Measurements from ENCODE around the gene CHD6. TPM values are rescaled to one million over a fixed set of nuclear protein-coding genes. Genes with fewer than 3 reads are reported as not detected.

Gene CHD6
- total RNA-seq, 1 experiment from 2014 or later, result 25.3 TPM

- H3K4me1 ChIP-seq (ENCODE audit: low read length), result no peaks in the 10 kb centered on the region
- H3K4me3 ChIP-seq (ENCODE audit: low read length), result no peak overlapping the region
- H3K9me2 ChIP-seq (replicated peaks; ENCODE audit: insufficient read depth, low read length), result no peaks in the 10 kb centered on the region
- peaks cover 6% of the 10 kb centered on the region; the same call in 1 of the 2 replicates for H3K36me3 ChIP-seq (ENCODE audit: insufficient read depth, low read length)
- no peaks in the 10 kb centered on the region for H4K20me1 ChIP-seq (ENCODE audit: insufficient read depth, low read depth, low read length)
- H3K27ac ChIP-seq (ENCODE audit: low read length), result no peak overlapping the region
- no peak overlapping the region for H3K9ac ChIP-seq (ENCODE audit: low read length)
- H3K4me2 ChIP-seq (ENCODE audit: low read depth, low read length, poor library complexity, severe bottlenecking), result no peak overlapping the region
- no peaks in the 10 kb centered on the region for H3K27me3 ChIP-seq (ENCODE audit: low read length)
- peaks cover 14% of the 10 kb centered on the region for H3K9me3 ChIP-seq (ENCODE audit: low read length)
- DNase-seq, result no peak
- H3K79me2 ChIP-seq (ENCODE audit: low read length), result peaks cover 73% of the 10 kb centered on the region
- H2AFZ ChIP-seq (ENCODE audit: low read length), result no peak overlapping the region
These were observed 30.2 kb downstream of the CHD6 start for GRCh38 chr20:41587956-41588355.

- H3K4me3 ChIP-seq (ENCODE audit: low read length), result no peak overlapping the region
These were observed 30.7 kb downstream of the CHD6 start for GRCh38 chr20:41587523-41587922.

GRCh38 chr20:41586772-41587171 is 31.4 kb downstream of the CHD6 start:
- no peak overlapping the region for H3K4me3 ChIP-seq (ENCODE audit: low read length)
- H3K79me2 ChIP-seq (ENCODE audit: low read length), result peaks cover 73% of the 10 kb centered on the region
- H2AFZ ChIP-seq (ENCODE audit: low read length), result no peak overlapping the region
- no peaks in the 10 kb centered on the region for H3K9me2 ChIP-seq (replicated peaks; ENCODE audit: insufficient read depth, low read length)
- H3K4me2 ChIP-seq (ENCODE audit: low read depth, low read length, poor library complexity, severe bottlenecking), result no peak overlapping the region
- no peaks in the 10 kb centered on the region for H4K20me1 ChIP-seq (ENCODE audit: insufficient read depth, low read depth, low read length)
- H3K36me3 ChIP-seq (ENCODE audit: insufficient read depth, low read length), result peaks cover 6% of the 10 kb centered on the region; the same call in 1 of the 2 replicates
- no peak overlapping the region for H3K9ac ChIP-seq (ENCODE audit: low read length)
- DNase-seq, result no peak
- no peak overlapping the region for H3K27ac ChIP-seq (ENCODE audit: low read length)
- no peaks in the 10 kb centered on the region for H3K27me3 ChIP-seq (ENCODE audit: low read length)
- no peaks in the 10 kb centered on the region for H3K4me1 ChIP-seq (ENCODE audit: low read length)
- peaks cover 9% of the 10 kb centered on the region for H3K9me3 ChIP-seq (ENCODE audit: low read length)

More at GRCh38 chr20:41587523-41587922, 30.7 kb downstream of the CHD6 start:
- Histone ChIP-seq H3K9me3 (ENCODE audit: low read length) (peaks cover 12% of the 10 kb centered on the region), H3K9me2 (replicated peaks; ENCODE audit: insufficient read depth, low read length) (no peaks in the 10 kb centered on the region), H3K36me3 (ENCODE audit: insufficient read depth, low read length) (peaks cover 6% of the 10 kb centered on the region; the same call in 1 of the 2 replicates), H3K9ac (ENCODE audit: low read length) (no peak overlapping the region), H3K79me2 (ENCODE audit: low read length) (peaks cover 73% of the 10 kb centered on the region), H4K20me1 (ENCODE audit: insufficient read depth, low read depth, low read length) (no peaks in the 10 kb centered on the region), H3K4me2 (ENCODE audit: low read depth, low read length, poor library complexity, severe bottlenecking) (no peak overlapping the region), H3K4me1 (ENCODE audit: low read length) (no peaks in the 10 kb centered on the region), H3K27me3 (ENCODE audit: low read length) (no peaks in the 10 kb centered on the region), H2AFZ (ENCODE audit: low read length) (no peak overlapping the region), H3K27ac (ENCODE audit: low read length) (no peak overlapping the region)
- DNase-seq, result no peak

DNA sequence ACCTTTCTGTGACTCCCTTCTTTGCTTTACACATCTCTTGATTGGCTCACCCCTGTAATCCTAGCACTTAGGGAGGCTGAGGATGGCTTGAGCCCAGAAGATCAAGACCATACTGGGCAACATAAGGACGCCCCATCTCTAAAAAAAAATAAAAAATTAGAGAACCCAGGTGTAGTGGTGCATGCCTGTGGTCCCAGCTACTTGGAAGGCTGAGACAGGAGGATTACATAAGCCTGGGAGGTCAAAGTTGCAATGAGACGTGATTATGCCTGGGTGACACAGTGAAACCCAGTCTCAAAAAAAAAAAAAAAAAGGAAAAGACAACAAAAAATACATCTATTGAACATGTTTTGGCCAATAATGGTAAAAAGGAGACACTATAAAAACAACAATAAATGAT is 37.8 kb downstream of the CHD6 start:
- Histone ChIP-seq H3K4me3 (ENCODE audit: low read length) (no peak overlapping the region), H2AFZ (ENCODE audit: low read length) (no peak overlapping the region), H3K27me3 (ENCODE audit: low read length) (no peaks in the 10 kb centered on the region), H3K4me2 (ENCODE audit: low read depth, low read length, poor library complexity, severe bottlenecking) (no peak overlapping the region), H4K20me1 (ENCODE audit: insufficient read depth, low read depth, low read length) (no peaks in the 10 kb centered on the region; the same call in 1 of the 2 replicates), H3K9me2 (replicated peaks; ENCODE audit: insufficient read depth, low read length) (no peaks in the 10 kb centered on the region), H3K9ac (ENCODE audit: low read length) (no peak overlapping the region), H3K4me1 (ENCODE audit: low read length) (no peaks in the 10 kb centered on the region), H3K27ac (ENCODE audit: low read length) (no peak overlapping the region), H3K36me3 (ENCODE audit: insufficient read depth, low read length) (no peaks in the 10 kb centered on the region), H3K79me2 (ENCODE audit: low read length) (peaks cover 89% of the 10 kb centered on the region), H3K9me3 (ENCODE audit: low read length) (peaks cover 11% of the 10 kb centered on the region; the same call in 1 of the 2 replicates)
- DNase-seq, result no peak

- H3K9me2 ChIP-seq (replicated peaks; ENCODE audit: insufficient read depth, low read length), result no peaks in the 10 kb centered on the region
- H2AFZ ChIP-seq (ENCODE audit: low read length), result no peak overlapping the region
- no peak for DNase-seq
- H3K4me3 ChIP-seq (ENCODE audit: low read length), result no peak overlapping the region
- H3K4me2 ChIP-seq (ENCODE audit: low read depth, low read length, poor library complexity, severe bottlenecking), result no peak overlapping the region
- H3K27ac ChIP-seq (ENCODE audit: low read length), result no peak overlapping the region
- peaks cover 9% of the 10 kb centered on the region for H3K4me1 ChIP-seq (ENCODE audit: low read length)
- no peak overlapping the region for H3K9ac ChIP-seq (ENCODE audit: low read length)
- H3K79me2 ChIP-seq (ENCODE audit: low read length), result peaks cover 86% of the 10 kb centered on the region
- H3K9me3 ChIP-seq (ENCODE audit: low read length), result peaks cover 5% of the 10 kb centered on the region; the same call in 1 of the 2 replicates
- H3K36me3 ChIP-seq (ENCODE audit: insufficient read depth, low read length), result no peaks in the 10 kb centered on the region
- no peaks in the 10 kb centered on the region for H3K27me3 ChIP-seq (ENCODE audit: low read length)
- H4K20me1 ChIP-seq (ENCODE audit: insufficient read depth, low read depth, low read length), result peaks cover 17% of the 10 kb centered on the region
These were observed 40.8 kb downstream of the CHD6 start for GRCh38 chr20:41577129-41578009.

DNA sequence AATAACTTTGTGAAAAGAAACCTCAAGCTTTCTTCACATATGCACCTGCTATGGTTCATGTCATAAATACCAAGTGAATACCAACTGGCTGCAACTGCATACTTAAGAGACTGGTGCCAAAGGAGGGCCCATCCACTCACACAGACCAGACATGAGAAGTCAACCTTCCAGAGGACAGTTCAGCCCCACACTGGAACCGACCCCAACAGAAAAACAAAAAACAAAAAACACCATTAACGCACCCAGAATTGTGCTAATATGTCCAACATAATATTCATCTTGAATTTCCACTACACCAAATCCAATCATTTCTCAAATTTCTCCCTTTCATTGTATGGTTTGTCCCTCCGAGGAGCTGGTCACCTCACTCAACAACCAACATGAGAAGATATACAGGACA is 42.8 kb downstream of the CHD6 start:
- Histone ChIP-seq H3K4me1 (ENCODE audit: low read length) (peaks cover 19% of the 10 kb centered on the region), H2AFZ (ENCODE audit: low read length) (no peak overlapping the region), H3K79me2 (ENCODE audit: low read length) (peaks cover 82% of the 10 kb centered on the region), H3K36me3 (ENCODE audit: insufficient read depth, low read length) (no peaks in the 10 kb centered on the region), H4K20me1 (ENCODE audit: insufficient read depth, low read depth, low read length) (peaks cover 31% of the 10 kb centered on the region), H3K4me2 (ENCODE audit: low read depth, low read length, poor library complexity, severe bottlenecking) (no peak overlapping the region), H3K9me3 (ENCODE audit: low read length) (peaks cover 5% of the 10 kb centered on the region; the same call in 1 of the 2 replicates), H3K27me3 (ENCODE audit: low read length) (no peaks in the 10 kb centered on the region), H3K9me2 (replicated peaks; ENCODE audit: insufficient read depth, low read length) (no peaks in the 10 kb centered on the region), H3K27ac (ENCODE audit: low read length) (no peak overlapping the region), H3K4me3 (ENCODE audit: low read length) (no peak overlapping the region), H3K9ac (ENCODE audit: low read length) (no peak overlapping the region)
- no peak for DNase-seq

DNA sequence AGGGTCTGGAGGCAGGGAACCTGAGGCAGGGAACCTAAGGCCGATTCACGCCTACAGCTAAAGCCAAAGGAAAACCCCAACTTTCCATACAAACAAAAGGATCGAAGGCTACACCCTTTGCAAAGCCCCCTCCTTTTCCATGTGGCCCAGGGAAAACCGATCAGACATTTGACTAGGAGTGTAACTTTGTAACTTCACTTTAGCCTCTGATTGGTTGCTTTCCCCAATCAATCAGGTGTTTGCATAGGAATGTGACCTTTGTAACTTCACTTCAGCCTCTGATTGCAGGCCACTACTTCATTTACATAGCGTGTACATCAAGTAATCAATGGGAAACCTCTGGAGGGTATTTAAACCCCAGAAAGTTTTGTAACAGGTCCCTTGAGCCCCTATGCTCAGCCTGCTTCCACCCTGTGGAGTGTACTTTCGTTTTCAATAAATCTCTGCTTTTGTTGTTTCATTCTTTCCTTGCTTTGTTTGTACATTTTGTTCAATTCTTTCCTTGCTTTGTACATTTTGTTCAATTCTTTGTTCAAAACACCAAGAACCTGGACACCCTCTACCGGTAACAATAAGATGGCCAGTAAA is 43.3 kb downstream of the CHD6 start:
- Histone ChIP-seq H3K9ac (ENCODE audit: low read length) (no peak overlapping the region), H3K27ac (ENCODE audit: low read length) (no peak overlapping the region), H3K9me3 (ENCODE audit: low read length) (peaks cover 5% of the 10 kb centered on the region; the same call in 1 of the 2 replicates), H3K4me1 (ENCODE audit: low read length) (peaks cover 19% of the 10 kb centered on the region), H3K36me3 (ENCODE audit: insufficient read depth, low read length) (no peaks in the 10 kb centered on the region), H3K4me3 (ENCODE audit: low read length) (no peak overlapping the region), H3K79me2 (ENCODE audit: low read length) (peaks cover 82% of the 10 kb centered on the region), H3K27me3 (ENCODE audit: low read length) (no peaks in the 10 kb centered on the region), H4K20me1 (ENCODE audit: insufficient read depth, low read depth, low read length) (peaks cover 36% of the 10 kb centered on the region), H3K4me2 (ENCODE audit: low read depth, low read length, poor library complexity, severe bottlenecking) (no peak overlapping the region), H3K9me2 (replicated peaks; ENCODE audit: insufficient read depth, low read length) (no peaks in the 10 kb centered on the region), H2AFZ (ENCODE audit: low read length) (no peak overlapping the region)
- no peak for DNase-seq

DNA sequence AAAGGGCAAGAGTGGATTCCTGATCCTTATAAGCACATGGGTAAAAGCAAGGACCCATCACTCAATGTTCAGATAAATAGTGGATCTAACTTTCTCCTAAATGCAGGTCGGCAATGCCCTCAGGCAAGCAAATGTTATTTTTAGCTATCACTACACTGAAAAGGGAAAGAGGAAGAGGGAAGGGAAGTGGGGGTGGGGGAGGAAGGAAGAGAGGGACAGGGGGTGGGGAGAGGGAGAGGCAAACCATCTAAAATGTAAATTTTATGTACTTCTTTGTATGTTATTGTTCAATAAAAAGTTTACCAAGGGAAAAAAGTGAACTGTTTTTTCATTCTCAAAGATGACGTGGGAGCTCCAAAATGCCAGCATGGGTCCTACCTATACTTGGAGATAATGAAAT is 44.2 kb downstream of the CHD6 start:
- Histone ChIP-seq H3K27me3 (ENCODE audit: low read length) (no peaks in the 10 kb centered on the region), H3K4me2 (ENCODE audit: low read depth, low read length, poor library complexity, severe bottlenecking) (no peak overlapping the region), H4K20me1 (ENCODE audit: insufficient read depth, low read depth, low read length) (peaks cover 42% of the 10 kb centered on the region), H3K27ac (ENCODE audit: low read length) (no peak overlapping the region), H3K79me2 (ENCODE audit: low read length) (peaks cover 82% of the 10 kb centered on the region), H2AFZ (ENCODE audit: low read length) (no peak overlapping the region), H3K4me1 (ENCODE audit: low read length) (peaks cover 19% of the 10 kb centered on the region), H3K9ac (ENCODE audit: low read length) (no peak overlapping the region), H3K36me3 (ENCODE audit: insufficient read depth, low read length) (no peaks in the 10 kb centered on the region), H3K4me3 (ENCODE audit: low read length) (no peak overlapping the region), H3K9me2 (replicated peaks; ENCODE audit: insufficient read depth, low read length) (no peaks in the 10 kb centered on the region), H3K9me3 (ENCODE audit: low read length) (peaks cover 5% of the 10 kb centered on the region; the same call in 1 of the 2 replicates)
- no peak for DNase-seq

Measured in Karpas-422 (cell line).